Heart right ventricle (tissue), 16 donors: Measurements from ENCODE around the gene PLCB4. TPM values are rescaled to one million over a fixed set of nuclear protein-coding genes. Genes with fewer than 3 reads are reported as not detected.

Experiments
- ATAC-seq, 8 donors: fragments of 200-7000 bp; cut with Tn5 transposase; one replicate each; pipeline ENCODE4 v1.9.1; 2020; ENCODE audit warnings: mild to moderate bottlenecking in 8 of 8, moderate library complexity in 8 of 8, moderate number of reproducible peaks in 1 of 8
- DNase-seq, 2 donors: peaks; one replicate each; pipeline ENCODE4 v3.0.0-alpha.2; 2020
- H3K27ac ChIP-seq, 10 donors: fragments of 200-600 bp; sonication (generic) in 2 of 10; one replicate each; pipeline versions ENCODE4 v1.5.0 to v1.8.0; 2020 to 2022; ENCODE audit warnings: mild to moderate bottlenecking in 3 of 10
- H3K27me3 ChIP-seq, 7 donors: fragments of 200-600 bp; one replicate each; pipeline ENCODE4 v1.8.0; 2021 to 2022; ENCODE audit warnings: mild to moderate bottlenecking in 2 of 7
- H3K36me3 ChIP-seq, 9 donors: fragments of 200-600 bp; sonication (generic) in 1 of 9; one replicate each; pipeline versions ENCODE4 v1.5.0 to v1.8.0; 2020 to 2022; ENCODE audit warnings: mild to moderate bottlenecking in 2 of 9
- H3K4me1 ChIP-seq, 9 donors: fragments of 200-600 bp; sonication (generic) in 1 of 9; one replicate each; pipeline versions ENCODE4 v1.5.0 to v1.8.0; 2020 to 2022; ENCODE audit warnings: mild to moderate bottlenecking in 4 of 9
- H3K4me3 ChIP-seq, 10 donors: fragments of 200-600 bp; sonication (generic) in 2 of 10; one replicate each; pipeline versions ENCODE4 v1.5.0 to v1.8.0; 2020 to 2022; ENCODE audit warnings: mild to moderate bottlenecking in 7 of 10, moderate library complexity in 2 of 10
- H3K9me3 ChIP-seq, 11 donors: fragments of 200-600 bp in 10 of 11; sonication (generic) in 2 of 11; one replicate each; pipeline versions ENCODE4 v1.5.0 to v1.8.0; 2013 to 2022; ENCODE audit warnings: mild to moderate bottlenecking in 2 of 11, control low read depth in 1 of 11, moderate library complexity in 1 of 11
- CTCF ChIP-seq, 9 donors: fragments of 200-600 bp; sonication (generic) in 2 of 9; IDR thresholded peaks; one replicate each; pipeline versions ENCODE4 v1.5.0 to v1.8.0; 2021 to 2022; ENCODE audit warnings: antibody characterized with exemption in 9 of 9, mild to moderate bottlenecking in 5 of 9, moderate library complexity in 1 of 9
- WGBS, 2 donors: extraction: QIAGEN DNeasy Blood & Tissue Kit; methylation state at CpG; one replicate each; pipeline ENCODE4 v1.1.7; 2013; ENCODE audit warnings: inconsistent platforms in 1 of 2; 5-methylcytosine and 5-hydroxymethylcytosine counted together
- intact Hi-C, 10 donors: fragments of 100-400 bp; cut with DNase I; formaldehyde crosslinking; loops; one replicate each; pipeline versions ENCODE4 v1.11.1 to v1.14.2; 2022
- polyA plus RNA-seq, 2 donors: library from polyadenylated mRNA; stranded (reverse); fragments of 200-250 nt; gene quantifications; one replicate each; pipeline ENCODE4 v1.2.3, GENCODE V29; 2013
- total RNA-seq, 10 donors: library from RNA; stranded (reverse); fragmentation: NEBNext Ultra II Directional in 3 of 10; extraction: Animal tissue kit (Norgen Biotek cat#: 25700) in 3 of 10; gene quantifications; one replicate each; pipeline versions ENCODE4 v1.2.1 to v1.2.4, GENCODE V29; 2021 to 2023
- donor health status: Arrhythmogenic right ventricular cardiomyopathy.
- donor health status: ischemic (EF 13 %, LVEDD 7.1; RV severe dilation, severe dysfunction).
- donor health status: healthy with polysubstance abuse.
- donor health status: DM: no; HTN: yes; CAD: no.
- donor health status: DM: no; HTN: no; CAD: no.
- donor health status: ischemic (EF 25% LVEDD 6.9; RV normal size, moderate dysfunction).
- donor health status: ischemic (EF 25% LVEDD 5.7; RV mildly dilated, moderate dysfunction).
- donor health status: healthy.
- donor health status: DM: yes; HTN: yes; CAD: no.
- donor health status: Ischemic cardiomyopathy.
- donor health status: ischemic (EF 35%, LVEDD 5.7; RV mildly dilated, moderate dysfunction).
- donor health status: nonischemic (EF 11% LVEDD 7.7; RV severe dilation, severe dysfunction).
- donor health status: DM: yes; HTN: yes; CAD: no.
- donor health status: PGD.
- donor health status: ischemic (EF 29% LVEDD 5.4; RV normal size, mild dysfunction).
- donor health status: nonischemic (EF 23%, LVEDD 6.1; RV moderate dilation, normal function).

Gene PLCB4
- total and polyA plus RNA-seq, 12 donors = 3.6 to 33.3 (median 28.4) TPM

DNA sequence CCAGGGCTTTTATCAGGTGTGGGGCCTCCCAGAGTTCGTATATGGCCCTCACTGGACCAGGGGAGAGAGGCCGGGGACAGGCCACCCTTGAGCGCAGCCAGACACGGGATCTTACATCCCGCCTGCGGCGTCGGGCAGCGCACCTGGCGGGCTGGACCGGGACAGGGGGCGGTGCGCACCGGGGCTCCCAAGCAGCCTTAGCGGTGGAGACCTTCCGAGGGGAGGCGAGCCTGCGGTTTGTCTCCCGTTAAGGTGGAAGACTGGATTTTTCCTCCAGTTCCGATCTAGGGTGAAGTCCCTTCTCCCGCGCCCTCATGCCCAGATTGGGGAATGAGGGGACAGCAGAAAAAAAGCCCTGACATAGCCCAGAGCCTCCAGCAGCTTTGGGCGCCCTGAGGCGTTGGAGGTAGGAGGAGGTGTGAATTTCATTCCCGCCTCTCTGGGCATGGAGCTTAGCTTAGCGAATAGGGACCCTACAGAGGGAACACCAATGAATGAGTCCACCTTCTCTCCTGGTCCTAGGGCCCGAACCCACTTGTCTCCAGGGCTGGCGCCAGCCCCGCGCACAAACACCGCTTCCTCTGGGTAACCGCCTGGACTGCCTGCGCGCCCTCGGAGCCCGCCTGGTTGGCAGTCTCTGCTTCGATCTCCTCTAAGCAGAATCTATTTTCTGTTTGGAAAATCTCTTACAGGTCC lies 438.8 kb downstream of the PLCB4 start:
- DNase-seq (no peak), ATAC-seq (no peak)
- H3K4me3 ChIP-seq = no peak overlapping the region
- H3K9me3 ChIP-seq = no peaks in the 10 kb centered on the region
- H3K36me3 ChIP-seq = no peaks in the 10 kb centered on the region
- 5 to 10% methylated on average over 37 of the region's 37 CpGs for WGBS, 2 donors
- intact Hi-C loops = no loop called here
- no peak overlapping the region for H3K27ac ChIP-seq
- no peak for TF ChIP-seq CTCF (IDR thresholded peaks at IDR 0.05)
- peaks cover 5 to 29% (median 11%) of the 10 kb centered on the region in 9 donors for H3K4me1 ChIP-seq
- H3K27me3 ChIP-seq = peaks cover 18 to 81% (median 76%) of the 10 kb centered on the region in 7 donors

- ATAC-seq = no peak
- H3K27ac ChIP-seq = no peak overlapping the region
- H3K27me3 ChIP-seq = peaks cover 18 to 86% (median 78%) of the 10 kb centered on the region in 7 donors
- no peak for DNase-seq
- intact Hi-C loops = no loop called here
- no peaks in the 10 kb centered on the region for H3K36me3 ChIP-seq
- H3K4me1 ChIP-seq = peaks cover 5 to 29% (median 11%) of the 10 kb centered on the region in 9 donors
- no peaks in the 10 kb centered on the region for H3K9me3 ChIP-seq
- no peak overlapping the region for H3K4me3 ChIP-seq
- TF ChIP-seq CTCF (IDR thresholded peaks at IDR 0.05) = no peak
- WGBS, 2 donors = 2 to 6% methylated on average over 23 of the region's 23 CpGs
Observed at GRCh38 chr20:9508240-9508661, 439.4 kb downstream of the PLCB4 start.

DNA sequence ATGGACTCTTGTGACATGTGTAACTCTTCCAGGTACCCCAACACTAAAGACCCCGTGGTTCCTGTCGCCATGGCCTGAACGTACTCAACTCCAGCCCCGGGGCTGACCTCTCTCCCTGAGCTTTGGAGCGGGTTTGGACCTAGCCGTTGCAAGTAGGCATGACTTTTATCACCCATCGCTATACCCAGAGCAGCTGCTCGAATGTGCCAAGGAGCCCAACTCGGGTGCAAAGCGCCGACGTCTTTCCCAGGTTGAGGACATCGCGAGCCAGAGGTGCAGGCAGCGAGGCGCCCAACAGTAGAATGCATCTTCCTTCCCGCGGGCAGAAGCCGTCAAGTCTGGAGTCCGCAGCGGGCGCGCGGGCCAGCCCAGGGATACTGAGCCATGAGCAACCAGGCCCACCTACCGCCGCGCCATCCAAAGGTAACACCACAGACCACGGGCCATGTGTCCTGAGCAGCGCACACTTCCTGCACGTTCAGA lies 439.9 kb downstream of the PLCB4 start:
- Histone ChIP-seq H3K27ac (no peak overlapping the region), H3K4me1 (peaks cover 5 to 29% (median 11%) of the 10 kb centered on the region in 9 donors), H3K36me3 (no peaks in the 10 kb centered on the region), H3K9me3 (no peaks in the 10 kb centered on the region), H3K4me3 (no peak overlapping the region), H3K27me3 (peaks cover 18 to 90% (median 83%) of the 10 kb centered on the region in 7 donors)
- no peak for TF ChIP-seq CTCF (IDR thresholded peaks at IDR 0.05)
- intact Hi-C loops = no loop called here
- ATAC-seq (no peak), DNase-seq (no peak)
- 6 to 11% methylated on average over 30 of the region's 30 CpGs for WGBS, 2 donors

GRCh38 chr20:9509246-9509645 lies 440.4 kb downstream of the PLCB4 start:
- Histone ChIP-seq H3K4me3 (no peak overlapping the region), H3K4me1 (peaks cover 5 to 30% (median 14%) of the 10 kb centered on the region in 9 donors), H3K27ac (no peak overlapping the region), H3K36me3 (no peaks in the 10 kb centered on the region), H3K9me3 (no peaks in the 10 kb centered on the region), H3K27me3 (peaks cover 18 to 96% (median 88%) of the 10 kb centered on the region in 7 donors)
- no peak for DNase-seq
- no peak for TF ChIP-seq CTCF (IDR thresholded peaks at IDR 0.05)
- whole genome bisulfite sequencing, 2 donors = 37 to 38% methylated on average over 4 of the region's 4 CpGs
- no peak for ATAC-seq
- intact Hi-C loops = no loop called here
